NCI-H128 (cell line): ENCODE data around the gene ANLN.
"Not testable (repeated sequence)": the region's sequence is repeated elsewhere in the genome, so short reads cannot be mapped to it uniquely, and the experiment has no call there.

Source experiments
- DNase-seq: peaks from one replicate; lab custom pipeline; 2025; ENCODE audit not compliant: unreplicated experiment; lab: John Stamatoyannopoulos, UW

ANLN gene

GRCh38 chr7:36497176-36497575 lies 107.5 kb downstream of the ANLN start:
- DNase-seq = not testable (repeated sequence)

- DNase-seq = no peak
Observed at GRCh38 chr7:36497775-36498174, 108.1 kb downstream of the ANLN start.
